ENCODE data around the gene STX4.

Gene STX4

DNA sequence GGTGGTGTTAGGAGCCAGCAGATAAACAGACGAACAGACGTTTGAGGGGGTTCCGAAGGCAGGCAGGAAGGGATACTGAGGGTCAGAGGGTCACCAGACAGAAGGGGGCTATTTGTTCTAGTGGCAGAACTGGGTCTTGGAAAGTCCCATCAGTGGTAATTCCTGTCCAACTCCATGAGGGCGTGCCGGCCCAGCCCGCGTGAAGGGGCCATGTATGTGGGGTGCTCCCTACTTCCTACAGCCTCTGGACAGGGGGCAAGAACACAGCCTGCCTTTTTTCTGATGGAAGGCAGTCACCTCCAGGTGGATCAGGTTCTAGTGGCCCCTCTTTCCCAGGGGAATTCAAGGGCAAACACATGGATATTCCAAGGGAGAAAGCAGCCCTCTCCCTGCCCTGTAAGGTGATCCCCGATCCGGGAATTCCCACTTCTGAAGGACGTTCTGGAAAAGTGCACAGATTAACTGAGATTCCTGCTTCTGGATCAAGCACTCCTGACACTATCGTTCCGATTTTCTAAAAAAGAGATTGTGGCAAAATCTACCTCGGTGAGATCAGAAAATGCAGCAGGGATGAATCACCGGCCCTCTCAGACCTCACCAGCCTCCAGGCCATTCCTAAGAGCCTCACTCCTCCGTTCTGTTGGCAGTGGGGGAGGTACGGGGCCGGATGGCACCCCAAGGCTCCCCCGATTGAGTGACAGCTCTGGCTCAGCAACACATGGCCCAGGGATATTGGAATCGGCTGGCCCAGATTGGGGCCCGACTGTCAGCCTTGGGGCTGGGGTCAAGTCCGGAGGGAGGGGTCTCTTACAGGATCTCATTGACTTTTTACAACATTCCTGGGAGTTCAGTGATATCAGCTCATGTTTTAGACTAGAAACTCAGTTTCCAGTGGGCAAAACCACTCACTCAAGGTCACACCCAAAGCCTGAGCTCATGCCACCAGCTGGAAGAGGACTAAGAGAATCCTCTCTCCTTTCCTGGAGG lies 35.3 kb upstream of the STX4 start:
- DNase-seq (ENCODE audit: low read depth, low spot score), result no peak
- H3K4me3 ChIP-seq (ENCODE audit: low read length), result no peak overlapping the region

DNA sequence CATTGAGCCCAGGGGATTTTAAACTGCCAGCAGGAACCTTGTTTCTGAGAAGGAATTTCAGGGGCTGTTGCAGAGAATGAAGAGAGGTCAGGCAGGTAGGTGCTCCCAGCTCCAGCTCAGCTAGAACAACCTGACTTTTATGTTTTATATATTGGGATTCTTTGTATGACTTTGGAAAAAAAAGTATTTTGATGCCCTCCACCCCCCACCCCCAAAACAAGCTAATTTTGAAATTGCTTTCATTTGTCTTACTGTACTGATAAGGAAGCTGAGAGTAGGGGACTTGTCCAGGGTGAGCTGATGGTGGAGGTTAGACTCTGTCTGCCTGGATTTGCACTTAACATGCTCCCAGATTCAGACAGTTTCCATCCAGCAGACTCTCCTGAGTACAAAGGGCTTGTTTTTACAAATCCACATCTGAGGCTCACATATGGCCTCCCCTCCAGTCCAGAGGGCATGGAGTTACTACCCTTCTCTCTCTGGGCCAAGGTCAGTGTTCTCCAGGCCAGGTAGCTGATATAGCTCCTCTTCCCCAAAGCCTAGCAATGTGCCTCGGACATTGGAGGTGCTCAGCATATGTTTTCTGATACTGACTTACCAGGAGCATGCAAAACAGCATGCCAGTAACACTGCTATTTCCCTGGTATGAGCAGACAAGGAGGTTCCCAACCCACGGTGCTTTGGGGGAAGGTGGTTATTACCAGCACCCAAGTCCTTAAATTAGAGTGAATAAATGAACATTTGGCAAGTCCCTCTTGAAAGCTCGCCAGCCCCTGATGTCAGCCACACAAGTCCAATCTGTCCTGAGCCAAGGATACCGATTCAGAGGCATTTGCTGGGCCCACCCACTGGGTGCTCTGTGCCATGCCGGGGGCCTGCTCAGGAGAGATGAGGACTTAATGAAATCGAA lies 34.3 kb upstream of the STX4 start:
- H3K4me3 ChIP-seq (ENCODE audit: low read length), result no peak overlapping the region
- DNase-seq (ENCODE audit: low read depth, low spot score), result no peak

DNA sequence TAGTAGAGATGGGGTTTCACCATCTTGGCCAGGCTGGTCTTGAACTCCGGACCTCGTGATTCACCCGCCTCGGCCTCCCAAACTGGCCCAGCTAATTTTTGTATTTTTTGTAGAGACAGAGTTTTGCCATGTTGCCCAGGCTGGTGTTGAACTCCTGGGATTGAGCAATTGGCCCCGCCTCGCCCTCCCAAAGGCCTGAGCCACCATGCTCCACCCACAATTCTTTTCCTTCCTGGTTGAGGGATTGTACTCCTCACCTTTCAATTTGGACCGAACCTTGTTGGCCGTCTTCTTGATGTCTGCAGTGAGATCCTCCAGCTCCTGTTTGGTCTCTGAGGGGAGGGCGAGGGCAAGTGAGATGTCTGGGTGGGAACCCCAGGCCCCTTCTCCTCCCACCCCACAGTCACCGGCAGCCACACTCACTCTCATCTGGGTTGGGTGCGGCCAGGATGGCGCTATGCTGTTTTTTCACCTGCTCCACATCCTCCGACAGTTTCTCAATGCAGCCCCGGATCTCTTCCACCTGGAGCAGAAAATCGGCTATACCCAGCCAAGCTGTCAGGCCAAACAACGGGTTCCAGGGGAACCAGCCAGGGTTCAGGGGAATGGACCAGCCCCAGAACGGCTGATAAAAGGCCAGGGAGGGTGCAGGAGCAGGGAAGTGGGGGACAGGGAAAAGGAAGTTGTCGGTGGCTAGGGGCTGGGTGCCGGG lies 32.5 kb upstream of the STX4 start:
- H3K4me3 ChIP-seq (ENCODE audit: low read length), result no peak overlapping the region
- no peak for DNase-seq (ENCODE audit: low read depth, low spot score)

DNA sequence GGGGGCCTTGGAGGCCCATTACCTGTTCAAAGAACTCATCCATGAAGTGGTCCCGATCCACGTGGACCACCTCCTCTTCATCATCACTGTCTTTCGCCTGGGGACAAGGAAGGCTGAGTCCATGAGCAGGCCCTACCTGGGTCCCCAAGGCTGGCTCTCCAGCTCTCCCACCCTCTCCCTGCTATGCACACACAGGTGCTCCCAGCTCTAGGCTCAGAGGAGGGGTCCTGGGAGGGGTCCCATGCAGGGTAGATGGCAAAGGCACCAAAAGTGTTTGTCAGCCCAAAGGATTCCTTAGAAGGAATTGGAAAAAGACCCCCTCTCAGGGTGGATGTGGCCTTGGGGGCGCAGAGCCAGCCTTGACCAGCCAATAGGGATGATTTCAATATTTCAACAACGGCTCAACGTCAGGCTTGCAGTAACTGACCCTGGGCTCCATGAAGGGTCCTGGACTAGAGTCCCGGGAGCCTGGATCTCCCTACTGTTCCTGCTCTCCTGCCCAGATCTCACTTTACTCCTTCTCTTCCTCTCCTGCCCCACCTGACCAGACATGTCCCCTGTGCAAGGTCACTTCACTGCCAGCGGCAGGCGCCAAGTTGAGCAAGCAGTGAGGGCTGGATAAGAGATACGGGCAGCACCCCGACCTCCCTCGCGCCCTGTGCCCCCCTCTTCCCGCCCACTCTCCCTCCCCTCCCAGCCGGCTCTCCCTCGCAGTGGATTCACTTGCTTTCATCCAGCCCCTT lies 31.7 kb upstream of the STX4 start:
- no peak for DNase-seq (ENCODE audit: low read depth, low spot score)
- H3K4me3 ChIP-seq (ENCODE audit: low read length), result no peak overlapping the region

DNA sequence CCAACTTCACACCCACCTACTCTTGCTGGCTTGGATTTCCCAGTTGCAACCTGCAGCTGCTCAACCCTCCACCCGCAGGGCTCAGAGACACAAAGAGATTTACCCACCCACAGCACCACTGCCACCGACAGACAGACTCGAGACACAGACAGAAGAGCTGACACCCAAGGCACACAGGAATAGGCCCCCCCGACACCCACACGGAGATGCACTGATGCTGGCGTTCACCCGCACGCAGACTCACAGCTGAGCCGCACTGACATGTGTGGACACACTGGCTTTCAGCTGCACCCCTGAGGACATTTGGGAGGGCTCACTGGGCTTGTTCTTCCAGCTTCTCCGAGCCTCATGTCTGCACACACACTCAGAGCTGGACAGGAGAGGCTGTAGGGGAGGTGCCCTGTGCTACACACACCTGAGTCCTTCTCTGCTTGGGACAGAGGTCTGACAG lies 31.1 kb upstream of the STX4 start:
- no peak overlapping the region for H3K4me3 ChIP-seq (ENCODE audit: low read length)
- DNase-seq (ENCODE audit: low read depth, low spot score), result no peak

DNA sequence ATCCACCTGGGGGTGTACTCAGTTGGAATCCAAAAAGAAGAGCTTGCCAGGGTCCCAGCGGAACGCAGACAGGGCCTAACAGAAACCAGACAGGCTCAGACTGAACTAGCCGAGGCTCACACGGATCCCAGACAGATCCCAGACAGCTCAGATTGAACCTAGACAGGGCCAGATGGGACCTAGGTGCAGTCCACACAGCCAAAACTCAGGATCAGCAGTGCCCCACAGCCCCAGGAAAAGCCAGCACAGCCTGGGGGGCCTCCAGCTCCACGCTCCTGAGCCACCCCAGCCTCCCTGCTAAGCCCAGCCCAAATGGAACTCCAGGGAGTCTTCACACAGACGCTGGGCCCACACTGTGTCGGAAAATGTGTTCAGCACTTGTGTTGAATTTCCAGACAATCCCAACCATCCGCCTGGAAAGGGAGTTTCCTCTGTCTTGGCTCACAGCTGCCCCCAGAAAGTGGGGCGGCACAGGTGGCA lies 30.5 kb upstream of the STX4 start:
- no peak for DNase-seq (ENCODE audit: low read depth, low spot score)
- no peak overlapping the region for H3K4me3 ChIP-seq (ENCODE audit: low read length)

DNA sequence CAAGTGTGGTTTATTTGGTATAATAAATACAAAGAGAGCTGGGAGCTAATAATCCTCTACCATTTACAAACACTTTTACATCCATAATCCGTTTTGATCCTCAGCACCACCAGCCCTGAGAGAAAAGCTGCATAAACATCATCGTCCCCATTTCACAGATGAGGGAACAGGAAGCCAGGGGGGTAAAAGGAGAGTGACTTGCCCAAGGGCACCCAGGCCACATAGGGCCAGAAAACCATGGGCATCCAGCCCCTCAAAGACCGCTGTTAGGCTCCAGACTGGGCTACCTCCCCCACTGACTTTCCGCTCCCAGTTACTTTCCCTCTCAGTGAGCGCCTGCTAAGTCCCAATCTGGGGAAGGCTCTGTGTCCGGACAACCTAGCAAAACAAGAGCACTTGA lies 29.6 kb upstream of the STX4 start:
- H3K4me3 ChIP-seq (ENCODE audit: low read length), result no peak overlapping the region
- DNase-seq (ENCODE audit: low read depth, low spot score), result no peak

DNA sequence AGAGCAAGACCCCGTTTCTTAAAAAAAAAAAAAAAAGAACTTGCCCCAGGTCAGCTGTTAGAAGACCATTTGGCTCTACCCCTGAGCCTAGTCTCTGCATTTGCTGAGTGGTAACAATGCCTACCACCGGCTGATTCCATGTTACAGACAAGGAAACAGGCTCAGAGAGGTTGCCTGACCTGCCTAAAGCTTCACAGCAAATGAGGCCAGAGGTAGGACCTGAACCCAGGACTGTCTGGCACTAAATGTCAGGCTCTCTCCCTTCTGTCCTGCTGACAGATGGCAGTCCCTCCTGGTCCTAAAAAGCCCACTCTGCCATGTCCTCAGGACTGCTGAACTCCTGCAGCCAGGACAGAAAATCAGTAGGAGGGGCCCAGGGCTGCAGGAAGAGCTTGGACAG lies 28.7 kb upstream of the STX4 start:
- no peak overlapping the region for H3K4me3 ChIP-seq (ENCODE audit: low read length)
- DNase-seq (ENCODE audit: low read depth, low spot score), result no peak

DNA sequence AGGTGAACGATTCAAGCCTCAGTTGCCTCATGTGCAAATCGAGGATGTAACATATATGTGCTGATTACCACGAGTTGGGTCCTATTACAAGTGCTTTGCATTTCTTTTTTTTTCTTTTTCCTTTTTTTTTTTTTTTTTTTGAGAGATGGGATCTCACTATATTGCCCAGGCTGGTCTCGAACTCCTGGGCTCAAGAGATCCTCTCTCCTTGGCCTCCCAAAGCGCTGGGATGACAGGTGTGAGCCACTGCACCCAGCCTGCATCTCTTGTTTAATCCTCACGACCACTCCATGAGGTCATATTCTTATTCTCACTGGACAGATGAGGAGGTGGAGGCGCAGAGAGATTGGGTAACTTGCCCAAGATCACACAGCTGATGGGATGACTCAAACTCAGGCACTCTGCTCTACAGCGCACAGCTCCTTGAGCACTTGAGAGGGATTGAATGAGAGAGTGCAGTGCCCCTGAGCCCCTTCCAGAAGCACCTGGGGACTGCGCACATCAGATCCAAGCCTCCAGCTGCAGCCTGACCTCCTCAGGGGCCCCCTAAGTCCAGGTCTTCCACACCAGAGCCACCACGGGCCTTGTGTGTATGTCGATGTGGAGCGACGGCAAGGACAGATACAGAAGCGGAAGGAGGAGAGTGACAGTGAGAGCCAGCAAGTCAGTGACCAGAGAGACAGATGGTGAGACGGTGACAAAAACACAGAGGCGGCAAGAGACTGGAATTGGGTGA lies 27.8 kb upstream of the STX4 start:
- DNase-seq (ENCODE audit: low read depth, low spot score), result no peak
- no peak overlapping the region for H3K4me3 ChIP-seq (ENCODE audit: low read length)

DNA sequence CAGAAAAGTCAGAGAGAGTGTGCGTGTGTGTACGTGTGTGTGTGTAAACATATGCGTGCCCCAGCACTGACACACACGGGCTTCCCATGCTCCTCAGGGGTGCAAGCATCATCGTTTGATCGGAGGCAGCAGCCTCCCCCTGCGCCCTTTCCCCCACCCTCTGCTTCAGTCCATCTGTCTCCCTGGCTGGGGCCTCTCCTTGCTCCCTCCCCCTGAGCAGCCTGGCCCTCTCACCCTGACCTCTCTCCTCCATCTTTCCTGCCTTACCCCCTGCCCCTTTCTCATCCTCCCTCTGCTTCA lies 27.3 kb upstream of the STX4 start:
- no peak overlapping the region for H3K4me3 ChIP-seq (ENCODE audit: low read length)
- no peak for DNase-seq (ENCODE audit: low read depth, low spot score)

DNA sequence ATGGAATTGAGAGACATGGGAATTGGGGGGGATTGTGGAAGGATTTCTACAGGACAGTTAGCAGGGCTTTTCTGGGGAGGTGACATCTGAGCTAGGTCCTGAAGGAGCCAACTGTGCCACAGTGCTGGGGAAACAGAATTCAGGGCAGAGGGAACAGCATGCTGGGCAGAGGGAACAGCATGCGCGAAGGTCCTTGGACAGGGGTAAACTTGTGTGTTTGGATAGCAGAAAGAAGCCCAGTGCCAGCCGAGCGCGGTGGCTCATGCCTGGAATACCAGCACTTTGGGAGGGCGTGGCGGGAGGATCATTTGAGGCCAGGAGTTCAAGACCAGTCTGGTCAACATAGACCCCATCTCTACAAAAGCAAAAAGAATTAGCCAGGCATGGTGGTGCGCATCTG lies 26.8 kb upstream of the STX4 start:
- no peak for DNase-seq (ENCODE audit: low read depth, low spot score)
- no peak overlapping the region for H3K4me3 ChIP-seq (ENCODE audit: low read length)

DNA sequence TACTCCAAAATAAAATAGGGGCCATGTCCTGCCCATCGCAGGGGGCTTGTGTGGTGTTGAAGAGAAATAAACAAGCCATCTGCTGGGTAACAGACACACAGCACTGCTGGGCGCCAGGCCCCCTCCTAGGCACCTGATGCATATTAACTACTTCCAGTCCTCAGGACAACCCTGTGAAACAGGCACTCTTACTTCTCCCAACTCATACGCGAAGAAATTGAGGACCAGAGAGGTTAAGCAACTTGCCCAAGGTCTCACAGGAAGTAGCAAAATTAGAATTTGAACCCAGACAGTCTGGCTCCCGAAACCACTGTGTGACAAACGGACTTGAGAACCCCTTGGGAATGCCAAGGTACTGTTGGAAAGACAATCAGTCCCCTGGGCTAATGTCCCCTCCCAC lies 25.7 kb upstream of the STX4 start:
- no peak overlapping the region for H3K4me3 ChIP-seq (ENCODE audit: low read length)
- no peak for DNase-seq (ENCODE audit: low read depth, low spot score)

DNA sequence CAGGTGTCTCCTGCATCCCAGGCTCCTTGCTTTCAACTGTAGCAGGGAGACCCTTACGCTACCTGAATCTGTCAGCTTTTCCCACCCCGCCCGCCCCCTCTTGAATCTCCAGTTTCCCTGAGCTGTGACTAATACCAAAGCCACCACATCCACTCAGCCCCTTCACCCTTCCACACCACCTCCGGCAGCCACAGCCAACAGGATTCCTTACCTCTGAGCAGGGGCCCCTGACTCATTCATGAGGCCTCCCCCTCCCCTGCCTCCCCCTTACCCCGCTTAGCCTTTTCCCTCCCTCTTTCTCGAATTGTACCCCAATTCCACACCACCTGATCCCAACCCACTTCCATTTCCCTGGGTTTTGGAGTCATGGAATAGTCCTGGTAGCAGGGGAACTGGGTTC lies 25.2 kb upstream of the STX4 start:
- DNase-seq (ENCODE audit: low read depth, low spot score), result no peak
- H3K4me3 ChIP-seq (ENCODE audit: low read length), result no peak overlapping the region

DNA sequence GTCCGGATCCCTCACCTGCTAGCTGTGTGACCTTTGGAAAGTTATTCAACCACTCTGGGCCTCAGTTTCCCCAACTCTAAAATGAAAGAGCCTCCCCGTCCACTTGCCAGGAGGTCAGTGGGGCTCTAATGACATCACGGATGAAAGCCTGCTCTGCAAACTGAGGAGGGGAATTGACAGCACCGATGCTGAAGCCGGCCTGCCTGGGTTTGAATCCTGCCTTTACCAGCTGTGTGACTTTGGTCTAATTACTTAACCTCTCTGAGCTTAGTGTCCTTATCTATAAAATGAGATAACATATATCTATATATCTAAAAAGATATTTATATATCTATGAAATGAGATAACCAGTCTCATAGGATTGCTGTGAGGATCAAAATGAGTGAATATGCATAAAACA lies 24.8 kb upstream of the STX4 start:
- no peak for DNase-seq (ENCODE audit: low read depth, low spot score)
- H3K4me3 ChIP-seq (ENCODE audit: low read length), result no peak overlapping the region

DNA sequence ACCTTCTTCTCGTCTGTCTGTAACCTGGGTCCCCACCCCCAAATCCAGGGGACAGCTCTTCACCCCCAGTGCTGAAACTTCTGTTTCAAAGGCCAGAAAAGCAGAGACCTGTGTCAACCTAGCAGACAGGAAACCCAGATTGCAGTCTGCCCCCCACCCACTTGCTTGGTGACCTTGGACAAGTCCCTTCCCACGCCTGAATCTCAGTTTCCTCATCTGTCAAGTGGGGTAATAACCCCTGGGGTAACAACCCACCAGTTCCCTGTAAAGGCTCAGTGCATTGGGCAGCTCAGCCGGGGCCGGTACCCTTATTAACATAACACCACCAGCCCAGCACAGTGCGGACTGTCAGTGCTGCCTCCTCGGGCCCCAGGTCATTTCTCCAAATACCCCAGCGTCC lies 24.2 kb upstream of the STX4 start:
- H3K4me3 ChIP-seq (ENCODE audit: low read length), result no peak overlapping the region
- no peak for DNase-seq (ENCODE audit: low read depth, low spot score)

DNA sequence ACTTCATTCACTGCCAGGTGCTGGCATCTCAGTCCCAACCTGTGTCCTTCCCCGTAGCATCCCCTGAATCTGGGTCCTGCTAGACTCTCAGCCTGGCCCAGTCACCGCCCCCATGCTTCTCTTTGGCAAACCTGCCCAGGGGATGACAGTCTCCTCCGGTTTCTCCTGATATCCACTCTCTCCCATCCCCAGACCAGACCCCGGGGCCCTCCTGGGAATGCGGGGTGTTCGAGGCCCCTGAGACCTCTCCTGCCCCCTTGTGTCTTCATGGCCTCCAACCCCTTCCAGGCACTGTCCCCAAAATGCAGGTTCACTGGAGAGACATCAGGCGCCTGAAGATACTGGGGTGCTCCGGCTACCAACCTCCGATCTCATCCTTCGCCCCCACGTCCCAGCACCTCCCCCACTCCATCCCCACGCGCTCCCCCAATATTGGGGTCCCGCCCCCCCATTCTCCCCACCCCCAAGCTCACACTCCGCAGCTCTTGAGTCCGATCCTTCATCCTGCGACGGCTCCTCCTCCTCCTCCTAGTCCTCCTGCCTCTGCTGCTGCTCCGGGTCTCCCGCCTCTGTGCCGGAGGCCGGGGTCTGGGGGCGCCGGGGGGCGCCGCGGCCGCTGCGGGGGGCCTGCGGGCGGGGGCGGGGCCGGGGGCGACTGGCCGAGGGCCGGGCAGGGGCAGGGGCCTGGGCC lies 23.3 kb upstream of the STX4 start:
- no peak overlapping the region for H3K4me3 ChIP-seq (ENCODE audit: low read length)
- DNase-seq (ENCODE audit: low read depth, low spot score), result no peak

DNA sequence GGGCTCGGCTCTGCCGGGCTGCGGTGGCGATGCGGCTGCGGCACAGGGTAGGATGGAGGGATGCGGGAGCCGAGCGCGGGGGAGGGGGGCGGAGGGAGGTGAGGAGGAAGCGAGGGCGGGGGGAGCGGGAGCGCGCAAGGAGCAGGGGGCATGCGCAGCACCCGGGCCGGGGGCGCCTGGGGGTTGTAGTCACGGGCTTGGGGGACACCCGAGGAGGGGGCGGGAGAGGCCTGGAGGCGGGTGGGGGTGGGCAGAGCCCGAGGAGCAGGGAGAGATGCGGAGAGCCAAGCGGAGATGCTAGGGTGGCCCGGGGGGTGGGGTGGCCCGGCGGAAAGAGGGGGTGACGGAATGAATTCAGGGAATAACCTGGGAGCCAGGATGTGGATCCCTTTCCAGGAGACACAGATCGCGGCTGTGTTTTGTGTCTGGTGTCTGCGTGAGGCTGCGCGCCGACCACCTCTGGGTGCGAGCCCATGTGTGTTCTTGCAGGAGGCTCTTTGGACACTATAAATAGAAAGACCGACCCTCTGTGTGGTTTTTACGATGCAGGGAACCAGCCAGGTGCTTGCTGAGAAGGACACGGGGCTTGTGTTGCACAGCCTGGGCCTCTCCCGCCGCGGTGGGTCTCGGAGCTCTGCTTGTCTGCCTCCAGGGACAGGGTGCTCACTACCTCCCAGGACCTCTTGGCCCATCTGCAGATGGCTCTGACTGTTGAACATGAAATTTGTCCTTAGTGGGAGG lies 22.6 kb upstream of the STX4 start, which contains the start of gene STX1B:
TSS of gene STX1B (minus strand) at position 54 of the 741 bp plus-strand sequence. CDS start 242 bp downstream, outside the sequence.
- no peak for DNase-seq (ENCODE audit: low read depth, low spot score)
- H3K4me3 ChIP-seq (ENCODE audit: low read length), result peak within 1 kb of the TSS; percentile 22; the same call in 1 of the 2 replicates

Measured in Jurkat, Clone E6-1 (cell line).